CD14-positive monocyte (primary cell): ENCODE measurements around the gene NRGN. TPM values are rescaled to one million over a fixed set of nuclear protein-coding genes. Genes with fewer than 3 reads are reported as not detected.

ENCODE experiments used
- DNase-seq, 3 donors: peaks; one replicate each; pipeline ENCODE4 v3.0.0-alpha.2; 2011 to 2022
- H2AFZ ChIP-seq: 2 replicates; pipeline ENCODE4 v1.6.0; 2012; ENCODE audit warnings: mild to moderate bottlenecking, low read depth, low read length, inconsistent platforms; ENCODE audit not compliant: insufficient read depth, poor library complexity, severe bottlenecking
- H3K27ac ChIP-seq, 2 donors: 1 replicate in 1 of 2; 2 replicates in 1 of 2; pipeline ENCODE4 v1.5.1; 2012 to 2013; ENCODE audit warnings: low read length in 2 of 2, control low read depth in 1 of 2, inconsistent platforms in 1 of 2, low read depth in 1 of 2, mild to moderate bottlenecking in 1 of 2
- H3K27me3 ChIP-seq, 2 donors: one replicate each; pipeline versions ENCODE4 v1.6.0 to v1.6.1; 2011 to 2013; ENCODE audit warnings: low read length in 2 of 2; ENCODE audit not compliant: control insufficient read depth in 2 of 2, insufficient read depth in 2 of 2
- H3K36me3 ChIP-seq, 2 donors: replicated peaks in 1 of 2; 1 replicate in 1 of 2; 2 replicates in 1 of 2; pipeline versions ENCODE4 v1.5.1 to v1.6.1; 2012 to 2013; ENCODE audit warnings: low read length in 2 of 2, control low read depth in 1 of 2, inconsistent platforms in 1 of 2, mild to moderate bottlenecking in 1 of 2; ENCODE audit not compliant: insufficient read depth in 2 of 2, control insufficient read depth in 1 of 2
- H3K4me1 ChIP-seq, 2 donors: 1 replicate in 1 of 2; 2 replicates in 1 of 2; pipeline versions ENCODE4 v1.5.1 to v1.6.1; 2012 to 2013; ENCODE audit warnings: low read length in 2 of 2, control low read depth in 1 of 2, inconsistent platforms in 1 of 2, mild to moderate bottlenecking in 1 of 2, moderate library complexity in 1 of 2; ENCODE audit not compliant: insufficient read depth in 2 of 2, control insufficient read depth in 1 of 2
- H3K4me2 ChIP-seq: replicated peaks from 2 replicates; pipeline ENCODE3; 2012; ENCODE audit warnings: low read length, moderate library complexity, mild to moderate bottlenecking; ENCODE audit not compliant: poor library complexity, severe bottlenecking; ENCODE audit errors: extremely low read depth
- H3K4me3 ChIP-seq, 3 experiments: fragments of 200-600 bp in 1 of 3; sonication (generic) in 1 of 3; replicated peaks in 1 of 3; 1 replicate in 2 of 3; 2 replicates in 1 of 3; pipeline ENCODE4 v1.5.1; 2011 to 2013; ENCODE audit warnings: low read length in 3 of 3, mild to moderate bottlenecking in 3 of 3, control low read depth in 2 of 3, low read depth in 2 of 3, inconsistent platforms in 1 of 3, moderate library complexity in 1 of 3
- H3K79me2 ChIP-seq: 2 replicates; pipeline ENCODE4 v1.6.0; 2012; ENCODE audit warnings: mild to moderate bottlenecking, control low read depth, inconsistent platforms, low read length, moderate library complexity; ENCODE audit not compliant: insufficient read depth
- H3K9ac ChIP-seq: 2 replicates; pipeline ENCODE4 v1.6.0; 2017; ENCODE audit warnings: low read length, mild to moderate bottlenecking; ENCODE audit not compliant: insufficient read depth, poor library complexity, severe bottlenecking
- H3K9me3 ChIP-seq, 2 donors: replicated peaks in 1 of 2; 1 replicate in 1 of 2; 2 replicates in 1 of 2; pipeline versions ENCODE4 v1.5.1 to v1.6.1; 2012 to 2013; ENCODE audit warnings: low read length in 2 of 2, control low read depth in 1 of 2; ENCODE audit not compliant: control insufficient read depth in 1 of 2, insufficient read depth in 1 of 2
- H4K20me1 ChIP-seq: 2 replicates; pipeline ENCODE4 v1.6.0; 2012; ENCODE audit warnings: mild to moderate bottlenecking, low read length, control low read depth, moderate library complexity; ENCODE audit not compliant: insufficient read depth
- H3K27ac Mint-ChIP-seq, 7 donors: one replicate each; pipeline ENCODE4 v1.8.0; 2020; ENCODE audit warnings: mild to moderate bottlenecking in 7 of 7, mixed read lengths in 7 of 7, moderate library complexity in 6 of 7, inconsistent platforms in 2 of 7
- H3K27me3 Mint-ChIP-seq, 3 donors: one replicate each; pipeline ENCODE4 v1.8.0; 2021 to 2022; ENCODE audit warnings: low read depth in 3 of 3, mild to moderate bottlenecking in 3 of 3, mixed read lengths in 3 of 3, moderate library complexity in 3 of 3, inconsistent platforms in 1 of 3
- H3K36me3 Mint-ChIP-seq, 2 donors: one replicate each; pipeline ENCODE4 v1.8.0; 2020; ENCODE audit warnings: mixed read lengths in 2 of 2, inconsistent platforms in 1 of 2, mild to moderate bottlenecking in 1 of 2
- H3K4me1 Mint-ChIP-seq: one replicate; pipeline ENCODE4 v1.8.0; 2020; ENCODE audit warnings: mild to moderate bottlenecking, mixed read lengths
- H3K4me3 Mint-ChIP-seq, 2 donors: one replicate each; pipeline ENCODE4 v1.8.0; 2020; ENCODE audit warnings: mild to moderate bottlenecking in 2 of 2, mixed read lengths in 2 of 2, moderate library complexity in 1 of 2
- H3K9me3 Mint-ChIP-seq, 7 donors: one replicate each; pipeline ENCODE4 v1.8.0; 2020 to 2022; ENCODE audit warnings: mixed read lengths in 7 of 7, mild to moderate bottlenecking in 6 of 7, moderate library complexity in 6 of 7, inconsistent platforms in 2 of 7
- WGBS: methylation state at CpG from one replicate; pipeline ENCODE4 v1.1.5; 2013; ENCODE audit warnings: missing lambda C conversion rate; ENCODE audit not compliant: insufficient coverage; 5-methylcytosine and 5-hydroxymethylcytosine counted together
- intact Hi-C, 2 donors: fragments of 100-400 bp; cut with micrococcal nuclease; formaldehyde crosslinking; loops; one replicate each; pipeline versions ENCODE4 v1.15.0 to v1.15.1; 2023
- polyA minus RNA-seq: library from RNA; depleted of rRNA, polyadenylated mRNA; stranded (reverse); fragments of >200 nt; gene quantifications from 2 replicates; pipeline ENCODE4 v1.2.3, GENCODE V29; 2012
- polyA plus RNA-seq, 3 donors: library from polyadenylated mRNA; depleted of rRNA in 1 of 3; unstranded in 2 of 3; stranded (reverse) in 1 of 3; fragments of 300-500 nt in 2 of 3; fragments of >200 nt in 1 of 3; fragmentation: Illumina TruSeq in 2 of 3; gene quantifications; 1 replicate in 2 of 3; 2 replicates in 1 of 3; pipeline ENCODE4 v1.2.3, GENCODE V29; 2012 to 2021
- total RNA-seq, 12 experiments: library from RNA in 1 of 12; stranded (reverse) in 1 of 12; fragments of 120-200 nt in 1 of 12; gene quantifications; one replicate each; pipeline ENCODE4 v1.2.4 and lab custom pipeline; 2013 to 2026; ENCODE audit warnings: mixed read lengths in 6 of 12, inconsistent platforms in 1 of 12
- TF ChIP-seq, protein P1 (sequence below): fragments of 200-600 bp; IDR thresholded peaks from one replicate; pipeline ENCODE4 v1.8.0; 2022; ENCODE audit warnings: antibody characterized with exemption, mild to moderate bottlenecking

NRGN gene
- 22.0 TPM for total RNA-seq (2013)
- polyA plus RNA-seq = 100 to 1,000 TPM in 1 of 3 donors, 10 to 100 TPM in 2; 17.2 to 125 (median 19.2) TPM
- 10.5 and 22.7 TPM in 2 replicates for polyA minus RNA-seq
- 2.5 to 21.1 (median 10.5) reads per million in 11 experiments for total RNA-seq (lab: John Stamatoyannopoulos, UW)

DNA sequence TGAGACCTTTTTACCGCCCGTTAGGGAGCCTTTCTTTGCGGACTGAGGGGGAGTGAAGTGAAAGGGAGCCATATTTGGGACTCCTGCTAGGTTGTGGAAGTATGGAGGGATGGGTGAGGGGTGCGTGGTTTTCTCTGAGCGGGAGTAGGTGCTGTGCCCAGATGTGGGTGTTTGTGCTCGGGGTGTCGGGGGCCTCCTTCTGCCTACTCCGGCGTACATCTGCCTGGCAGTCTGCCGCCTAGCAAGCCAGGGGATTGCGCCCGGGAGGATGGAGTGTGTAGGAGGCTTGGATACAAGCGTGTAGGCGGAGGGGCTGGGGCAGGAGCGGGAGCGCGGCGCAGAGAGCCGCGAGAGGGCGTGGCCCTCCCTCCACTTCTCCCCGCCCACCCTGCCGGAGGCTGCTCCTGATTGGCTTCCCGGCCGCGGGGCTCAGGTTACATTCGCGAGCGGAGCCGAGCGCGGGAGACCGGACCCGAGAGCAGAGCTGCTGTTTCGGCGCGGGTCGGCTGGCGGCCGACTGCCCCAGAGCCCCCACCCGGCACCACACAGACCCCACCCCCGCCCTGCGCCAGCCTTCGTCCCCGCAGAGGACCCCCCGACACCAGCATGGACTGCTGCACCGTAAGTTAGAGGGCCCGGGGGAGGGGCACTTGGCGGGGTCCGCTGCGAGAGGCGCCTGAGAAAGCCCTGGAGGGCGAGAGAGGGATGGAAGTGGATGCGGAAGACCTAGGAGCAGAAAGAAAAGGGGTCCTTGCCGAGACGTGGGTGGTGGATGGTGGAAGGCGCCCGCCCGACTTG is at the start of gene NRGN:
TSS of gene NRGN (plus strand) at position 464 of the 798 bp plus-strand sequence. CDS start at position 607, 143 bp downstream.
- Histone ChIP-seq H3K4me2 (peak within 1 kb of the TSS; percentile 95), H3K9me3 (no peaks in the 10 kb centered on the region), H2AFZ (peak within 1 kb of the TSS; percentile 83), H3K79me2 (peaks cover 38% of the 10 kb centered on the region), H3K4me3 (peak within 1 kb of the TSS; percentile 73 to 85 (median 85)), H3K27me3 (no peaks in the 10 kb centered on the region), H3K27ac (peak within 1 kb of the TSS; percentile 69 to 70), H3K9ac (peak within 1 kb of the TSS; percentile 67), H3K36me3 (peaks cover 8 to 17% of the 10 kb centered on the region in 2 donors), H4K20me1 (peaks cover 42% of the 10 kb centered on the region), H3K4me1 (peaks cover 67 to 82% of the 10 kb centered on the region in 2 donors)
- Mint-ChIP-seq H3K27me3 (peaks cover 0 to 5% (median 2%) of the 10 kb centered on the region in 3 donors), H3K9me3 (no peaks in the 10 kb centered on the region), H3K27ac (peak within 1 kb of the TSS; percentile 81 to 95 (median 91)), H3K36me3 (peaks cover 11 to 20% of the 10 kb centered on the region in 2 donors), H3K4me1 (peaks cover 81% of the 10 kb centered on the region), H3K4me3 (peak within 1 kb of the TSS; percentile 91 to 93)
- TF ChIP-seq, protein P1, sequence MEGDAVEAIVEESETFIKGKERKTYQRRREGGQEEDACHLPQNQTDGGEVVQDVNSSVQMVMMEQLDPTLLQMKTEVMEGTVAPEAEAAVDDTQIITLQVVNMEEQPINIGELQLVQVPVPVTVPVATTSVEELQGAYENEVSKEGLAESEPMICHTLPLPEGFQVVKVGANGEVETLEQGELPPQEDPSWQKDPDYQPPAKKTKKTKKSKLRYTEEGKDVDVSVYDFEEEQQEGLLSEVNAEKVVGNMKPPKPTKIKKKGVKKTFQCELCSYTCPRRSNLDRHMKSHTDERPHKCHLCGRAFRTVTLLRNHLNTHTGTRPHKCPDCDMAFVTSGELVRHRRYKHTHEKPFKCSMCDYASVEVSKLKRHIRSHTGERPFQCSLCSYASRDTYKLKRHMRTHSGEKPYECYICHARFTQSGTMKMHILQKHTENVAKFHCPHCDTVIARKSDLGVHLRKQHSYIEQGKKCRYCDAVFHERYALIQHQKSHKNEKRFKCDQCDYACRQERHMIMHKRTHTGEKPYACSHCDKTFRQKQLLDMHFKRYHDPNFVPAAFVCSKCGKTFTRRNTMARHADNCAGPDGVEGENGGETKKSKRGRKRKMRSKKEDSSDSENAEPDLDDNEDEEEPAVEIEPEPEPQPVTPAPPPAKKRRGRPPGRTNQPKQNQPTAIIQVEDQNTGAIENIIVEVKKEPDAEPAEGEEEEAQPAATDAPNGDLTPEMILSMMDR = no peak
- peak; percentile 69 to 73 (median 70) for DNase-seq
- 5% methylated on average over 32 of the region's 59 CpGs for WGBS
- intact Hi-C loops = no loop called here

DNA sequence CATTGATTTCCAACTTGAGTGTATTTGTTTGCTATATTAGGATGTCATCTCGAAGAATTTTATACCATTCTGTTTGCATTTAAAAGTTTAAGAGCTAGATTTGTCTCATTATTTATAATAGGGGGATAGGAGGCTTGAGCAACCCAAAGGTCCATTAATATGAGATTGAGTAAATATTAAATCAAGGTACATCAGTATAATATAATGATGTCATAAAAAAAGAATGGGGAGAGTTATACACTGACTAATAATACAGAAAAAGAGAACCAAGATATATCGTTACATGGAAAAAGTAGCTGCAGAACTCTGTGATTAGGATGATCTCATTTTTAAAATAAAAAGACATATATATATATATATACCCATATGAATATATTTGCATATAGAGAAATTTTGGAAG is 46.6 kb upstream of the NRGN start:
- Histone ChIP-seq H3K4me1 (no peaks in the 10 kb centered on the region), H2AFZ (no peak overlapping the region), H3K79me2 (no peaks in the 10 kb centered on the region), H3K4me2 (no peak overlapping the region), H4K20me1 (no peaks in the 10 kb centered on the region), H3K27ac (no peak overlapping the region), H3K4me3 (no peak overlapping the region), H3K27me3 (peaks cover 0 to 2% of the 10 kb centered on the region in 2 donors), H3K9me3 (no peaks in the 10 kb centered on the region), H3K9ac (no peak overlapping the region), H3K36me3 (no peaks in the 10 kb centered on the region)
- peaks cover 0 to 2% (median 0%) of the 10 kb centered on the region in 3 donors for H3K27me3 Mint-ChIP-seq
- H3K27ac Mint-ChIP-seq = no peak overlapping the region
- H3K9me3 Mint-ChIP-seq = peaks cover 0 to 7% (median 0%) of the 10 kb centered on the region in 7 donors
- no peak overlapping the region for H3K4me3 Mint-ChIP-seq
- intact Hi-C loops = no loop called here
- WGBS = no CpG with 5 or more reads among the region's 2 CpGs
- TF ChIP-seq, protein P1 = no peak
- peaks cover 15% of the 10 kb centered on the region for H3K4me1 Mint-ChIP-seq
- no peaks in the 10 kb centered on the region for H3K36me3 Mint-ChIP-seq
- no peak for DNase-seq
